GM12874 (cell line): ENCODE measurements around the gene PCDHGA5.

Experiments
- TF ChIP-seq, protein P1 (sequence below): IDR thresholded peaks from 2 replicates; pipeline ENCODE4 v1.5.1; 2011; ENCODE audit warnings: low read depth, mild to moderate bottlenecking, control low read depth, low read length, moderate library complexity; ENCODE audit not compliant: insufficient read depth

Gene PCDHGA5

DNA sequence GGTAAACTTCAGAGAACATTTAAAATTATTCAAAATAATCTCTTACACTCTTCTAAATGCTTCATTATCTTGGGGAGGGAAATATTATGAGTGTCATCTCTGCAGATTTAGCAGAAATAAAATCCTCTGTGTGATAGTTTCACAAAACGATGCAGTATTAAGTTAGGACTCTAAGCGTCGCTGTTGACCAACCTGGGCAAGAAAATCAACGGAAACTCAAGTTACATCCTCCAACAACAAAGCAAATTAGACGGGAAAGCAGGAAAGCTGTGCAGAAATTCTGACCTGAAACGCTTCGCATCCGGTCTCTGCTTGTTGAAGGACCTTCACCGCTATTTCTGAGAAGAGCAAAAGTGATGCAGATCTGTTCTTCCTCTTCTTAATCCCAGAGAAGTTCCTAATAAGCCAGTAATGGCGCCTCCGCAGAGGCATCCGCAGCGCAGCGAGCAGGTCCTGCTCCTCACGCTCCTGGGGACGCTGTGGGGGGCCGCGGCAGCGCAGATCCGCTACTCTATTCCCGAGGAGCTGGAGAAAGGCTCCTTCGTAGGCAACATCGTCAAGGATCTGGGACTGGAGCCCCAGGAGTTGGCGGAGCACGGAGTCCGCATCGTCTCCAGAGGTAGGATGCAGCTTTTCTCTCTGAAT, 9.8 kb downstream of the PCDHGA5 start, which contains the start of gene PCDHGA6:
Gene PCDHGA6 (plus strand): TSS at position 219 of the 645 bp plus-strand sequence. CDS start 193 bp downstream, at position 412.
- TF ChIP-seq, protein P1, sequence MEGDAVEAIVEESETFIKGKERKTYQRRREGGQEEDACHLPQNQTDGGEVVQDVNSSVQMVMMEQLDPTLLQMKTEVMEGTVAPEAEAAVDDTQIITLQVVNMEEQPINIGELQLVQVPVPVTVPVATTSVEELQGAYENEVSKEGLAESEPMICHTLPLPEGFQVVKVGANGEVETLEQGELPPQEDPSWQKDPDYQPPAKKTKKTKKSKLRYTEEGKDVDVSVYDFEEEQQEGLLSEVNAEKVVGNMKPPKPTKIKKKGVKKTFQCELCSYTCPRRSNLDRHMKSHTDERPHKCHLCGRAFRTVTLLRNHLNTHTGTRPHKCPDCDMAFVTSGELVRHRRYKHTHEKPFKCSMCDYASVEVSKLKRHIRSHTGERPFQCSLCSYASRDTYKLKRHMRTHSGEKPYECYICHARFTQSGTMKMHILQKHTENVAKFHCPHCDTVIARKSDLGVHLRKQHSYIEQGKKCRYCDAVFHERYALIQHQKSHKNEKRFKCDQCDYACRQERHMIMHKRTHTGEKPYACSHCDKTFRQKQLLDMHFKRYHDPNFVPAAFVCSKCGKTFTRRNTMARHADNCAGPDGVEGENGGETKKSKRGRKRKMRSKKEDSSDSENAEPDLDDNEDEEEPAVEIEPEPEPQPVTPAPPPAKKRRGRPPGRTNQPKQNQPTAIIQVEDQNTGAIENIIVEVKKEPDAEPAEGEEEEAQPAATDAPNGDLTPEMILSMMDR = peak; percentile 29; the same call in 1 of the 2 replicates

DNA sequence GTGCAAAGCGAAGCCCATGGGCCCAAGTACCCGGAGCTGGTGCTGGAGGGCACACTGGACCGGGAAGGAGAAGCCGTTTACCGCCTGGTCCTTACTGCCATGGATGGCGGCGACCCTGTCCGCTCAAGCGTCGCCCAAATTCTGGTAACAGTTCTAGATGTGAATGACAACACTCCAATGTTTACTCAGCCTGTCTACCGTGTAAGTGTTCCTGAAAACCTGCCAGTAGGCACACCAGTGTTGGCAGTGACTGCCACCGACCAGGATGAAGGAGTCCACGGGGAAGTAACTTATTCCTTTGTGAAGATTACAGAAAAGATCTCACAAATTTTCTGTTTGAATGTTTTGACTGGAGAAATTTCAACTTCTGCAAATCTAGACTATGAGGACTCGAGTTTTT, 10.7 kb downstream of the PCDHGA5 start:
- TF ChIP-seq, protein P1 = no peak

DNA sequence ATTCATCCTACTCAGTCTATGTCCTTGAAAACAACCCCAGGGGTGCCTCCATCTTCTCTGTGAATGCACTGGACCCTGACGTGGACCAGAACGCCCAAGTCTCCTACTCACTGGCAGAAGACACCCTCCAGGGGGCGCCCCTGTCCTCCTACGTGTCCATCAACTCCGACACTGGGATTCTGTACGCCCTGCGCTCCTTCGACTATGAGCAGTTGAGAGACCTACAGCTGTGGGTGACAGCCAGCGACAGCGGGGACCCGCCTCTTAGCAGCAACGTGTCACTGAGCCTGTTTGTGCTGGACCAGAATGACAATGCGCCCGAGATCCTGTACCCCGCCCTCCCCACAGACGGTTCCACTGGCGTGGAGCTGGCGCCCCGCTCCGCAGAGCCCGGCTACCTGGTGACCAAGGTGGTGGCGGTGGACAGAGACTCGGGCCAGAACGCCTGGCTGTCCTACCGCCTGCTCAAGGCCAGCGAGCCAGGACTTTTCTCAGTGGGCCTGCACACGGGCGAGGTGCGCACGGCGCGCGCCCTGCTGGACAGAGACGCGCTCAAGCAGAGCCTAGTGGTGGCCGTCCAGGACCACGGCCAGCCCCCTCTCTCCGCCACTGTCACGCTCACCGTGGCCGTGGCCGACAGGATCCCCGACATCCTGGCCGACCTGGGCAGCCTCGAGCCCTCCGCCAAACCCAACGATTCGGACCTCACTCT, 11.6 kb downstream of the PCDHGA5 start:
- TF ChIP-seq, protein P1 = 0 out of 2 replicates have a peak, but pooled peaks have one; percentile 4

DNA sequence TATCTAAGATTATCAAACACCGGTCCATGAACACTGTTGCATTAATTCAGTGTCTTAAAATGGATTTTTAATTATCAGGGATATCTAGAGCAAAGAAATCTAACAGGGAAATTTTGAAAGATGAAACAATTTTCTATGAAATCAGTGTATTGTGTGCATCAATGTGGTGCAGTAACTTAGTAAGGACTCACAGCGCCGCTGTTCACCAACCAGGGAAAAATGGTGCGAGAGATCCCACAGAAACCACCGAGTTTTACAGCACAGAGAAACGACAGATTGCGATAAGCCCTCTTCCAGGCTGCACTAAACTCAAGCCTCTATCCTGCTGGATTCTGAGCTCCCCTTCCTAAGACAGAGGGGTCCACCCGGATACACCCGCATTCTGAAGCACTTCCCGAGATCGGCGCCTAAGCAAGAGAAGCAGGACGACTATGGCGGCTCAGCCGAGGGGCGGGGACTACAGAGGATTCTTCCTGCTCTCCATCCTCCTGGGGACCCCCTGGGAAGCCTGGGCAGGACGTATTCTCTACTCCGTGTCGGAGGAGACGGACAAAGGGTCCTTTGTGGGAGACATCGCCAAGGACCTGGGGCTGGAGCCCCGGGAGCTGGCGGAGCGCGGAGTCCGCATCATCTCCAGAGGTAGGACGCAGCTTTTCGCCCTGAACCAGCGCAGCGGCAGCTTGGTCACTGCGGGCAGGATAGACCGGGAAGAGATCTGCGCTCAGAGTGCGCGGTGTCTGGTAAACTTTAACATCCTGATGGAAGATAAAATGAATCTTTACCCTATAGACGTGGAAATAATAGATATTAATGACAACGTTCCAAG, 18.7 kb downstream of the PCDHGA5 start, which contains the start of gene PCDHGA7:
Gene PCDHGA7 (plus strand): TSS at position 274 of the 826 bp plus-strand sequence. CDS start 158 bp downstream, at position 432.
- TF ChIP-seq, protein P1 = no peak

DNA sequence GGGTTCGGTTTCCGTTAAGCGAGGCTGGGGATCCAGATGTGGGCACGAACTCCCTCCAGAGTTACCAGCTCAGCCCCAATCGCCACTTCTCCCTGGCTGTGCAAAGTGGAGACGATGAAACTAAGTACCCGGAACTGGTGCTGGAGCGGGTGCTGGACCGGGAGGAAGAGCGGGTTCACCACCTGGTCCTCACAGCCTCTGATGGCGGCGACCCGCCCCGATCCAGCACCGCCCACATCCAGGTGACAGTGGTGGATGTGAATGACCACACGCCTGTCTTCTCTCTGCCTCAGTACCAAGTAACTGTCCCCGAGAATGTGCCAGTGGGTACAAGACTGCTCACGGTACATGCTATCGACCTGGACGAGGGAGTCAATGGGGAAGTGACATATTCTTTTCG, 19.4 kb downstream of the PCDHGA5 start:
- TF ChIP-seq, protein P1 = no peak

DNA sequence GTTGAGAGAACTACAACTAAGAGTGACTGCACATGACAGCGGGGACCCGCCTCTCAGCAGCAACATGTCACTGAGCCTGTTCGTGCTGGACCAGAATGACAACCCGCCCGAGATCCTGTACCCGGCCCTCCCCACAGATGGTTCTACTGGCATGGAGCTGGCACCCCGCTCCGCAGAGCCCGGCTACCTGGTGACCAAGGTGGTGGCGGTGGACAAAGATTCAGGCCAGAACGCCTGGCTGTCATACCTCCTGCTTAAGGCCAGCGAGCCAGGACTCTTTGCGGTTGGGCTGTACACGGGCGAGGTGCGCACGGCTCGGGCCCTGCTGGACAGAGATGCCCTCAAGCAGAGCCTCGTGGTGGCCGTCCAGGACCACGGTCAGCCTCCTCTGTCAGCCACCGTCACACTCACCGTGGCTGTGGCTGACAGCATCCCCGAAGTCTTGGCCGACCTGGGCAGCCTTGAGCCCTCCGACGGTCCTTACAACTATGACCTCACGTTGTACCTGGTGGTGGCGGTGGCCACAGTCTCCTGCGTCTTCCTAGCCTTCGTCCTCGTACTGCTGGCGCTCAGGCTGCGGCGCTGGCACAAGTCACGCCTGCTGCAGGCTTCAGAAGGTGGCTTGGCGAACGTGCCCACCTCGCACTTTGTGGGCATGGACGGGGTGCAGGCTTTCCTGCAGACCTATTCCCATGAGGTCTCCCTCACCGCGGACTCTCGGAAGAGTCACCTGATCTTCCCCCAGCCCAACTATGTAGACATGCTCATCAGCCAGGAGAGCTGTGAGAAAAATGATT, 20.7 kb downstream of the PCDHGA5 start:
- TF ChIP-seq, protein P1 = no peak
